CD14-positive monocyte (primary cell): ENCODE measurements around the gene ZAP70. TPM values are rescaled to one million over a fixed set of nuclear protein-coding genes. Genes with fewer than 3 reads are reported as not detected.
A peak's percentile ranks its signal among the peaks of the same experiment; 100 is the strongest.

Experiments
- DNase-seq, 3 donors: peaks; one replicate each; pipeline ENCODE4 v3.0.0-alpha.2; 2011 to 2022
- H2AFZ ChIP-seq: 2 replicates; pipeline ENCODE4 v1.6.0; 2012; ENCODE audit warnings: mild to moderate bottlenecking, low read depth, low read length, inconsistent platforms; ENCODE audit not compliant: insufficient read depth, poor library complexity, severe bottlenecking
- H3K27ac ChIP-seq, 2 donors: 1 replicate in 1 of 2; 2 replicates in 1 of 2; pipeline ENCODE4 v1.5.1; 2012 to 2013; ENCODE audit warnings: low read length in 2 of 2, control low read depth in 1 of 2, inconsistent platforms in 1 of 2, low read depth in 1 of 2, mild to moderate bottlenecking in 1 of 2
- H3K27me3 ChIP-seq, 2 donors: one replicate each; pipeline versions ENCODE4 v1.6.0 to v1.6.1; 2011 to 2013; ENCODE audit warnings: low read length in 2 of 2; ENCODE audit not compliant: control insufficient read depth in 2 of 2, insufficient read depth in 2 of 2
- H3K36me3 ChIP-seq, 2 donors: replicated peaks in 1 of 2; 1 replicate in 1 of 2; 2 replicates in 1 of 2; pipeline versions ENCODE4 v1.5.1 to v1.6.1; 2012 to 2013; ENCODE audit warnings: low read length in 2 of 2, control low read depth in 1 of 2, inconsistent platforms in 1 of 2, mild to moderate bottlenecking in 1 of 2; ENCODE audit not compliant: insufficient read depth in 2 of 2, control insufficient read depth in 1 of 2
- H3K4me1 ChIP-seq, 2 donors: 1 replicate in 1 of 2; 2 replicates in 1 of 2; pipeline versions ENCODE4 v1.5.1 to v1.6.1; 2012 to 2013; ENCODE audit warnings: low read length in 2 of 2, control low read depth in 1 of 2, inconsistent platforms in 1 of 2, mild to moderate bottlenecking in 1 of 2, moderate library complexity in 1 of 2; ENCODE audit not compliant: insufficient read depth in 2 of 2, control insufficient read depth in 1 of 2
- H3K4me2 ChIP-seq: replicated peaks from 2 replicates; pipeline ENCODE3; 2012; ENCODE audit warnings: low read length, moderate library complexity, mild to moderate bottlenecking; ENCODE audit not compliant: poor library complexity, severe bottlenecking; ENCODE audit errors: extremely low read depth
- H3K4me3 ChIP-seq, 3 experiments: fragments of 200-600 bp in 1 of 3; sonication (generic) in 1 of 3; replicated peaks in 1 of 3; 1 replicate in 2 of 3; 2 replicates in 1 of 3; pipeline ENCODE4 v1.5.1; 2011 to 2013; ENCODE audit warnings: low read length in 3 of 3, mild to moderate bottlenecking in 3 of 3, control low read depth in 2 of 3, low read depth in 2 of 3, inconsistent platforms in 1 of 3, moderate library complexity in 1 of 3
- H3K79me2 ChIP-seq: 2 replicates; pipeline ENCODE4 v1.6.0; 2012; ENCODE audit warnings: mild to moderate bottlenecking, control low read depth, inconsistent platforms, low read length, moderate library complexity; ENCODE audit not compliant: insufficient read depth
- H3K9ac ChIP-seq: 2 replicates; pipeline ENCODE4 v1.6.0; 2017; ENCODE audit warnings: low read length, mild to moderate bottlenecking; ENCODE audit not compliant: insufficient read depth, poor library complexity, severe bottlenecking
- H3K9me3 ChIP-seq, 2 donors: replicated peaks in 1 of 2; 1 replicate in 1 of 2; 2 replicates in 1 of 2; pipeline versions ENCODE4 v1.5.1 to v1.6.1; 2012 to 2013; ENCODE audit warnings: low read length in 2 of 2, control low read depth in 1 of 2; ENCODE audit not compliant: control insufficient read depth in 1 of 2, insufficient read depth in 1 of 2
- H4K20me1 ChIP-seq: 2 replicates; pipeline ENCODE4 v1.6.0; 2012; ENCODE audit warnings: mild to moderate bottlenecking, low read length, control low read depth, moderate library complexity; ENCODE audit not compliant: insufficient read depth
- H3K27ac Mint-ChIP-seq, 7 donors: one replicate each; pipeline ENCODE4 v1.8.0; 2020; ENCODE audit warnings: mild to moderate bottlenecking in 7 of 7, mixed read lengths in 7 of 7, moderate library complexity in 6 of 7, inconsistent platforms in 2 of 7
- H3K27me3 Mint-ChIP-seq, 3 donors: one replicate each; pipeline ENCODE4 v1.8.0; 2021 to 2022; ENCODE audit warnings: low read depth in 3 of 3, mild to moderate bottlenecking in 3 of 3, mixed read lengths in 3 of 3, moderate library complexity in 3 of 3, inconsistent platforms in 1 of 3
- H3K36me3 Mint-ChIP-seq, 2 donors: one replicate each; pipeline ENCODE4 v1.8.0; 2020; ENCODE audit warnings: mixed read lengths in 2 of 2, inconsistent platforms in 1 of 2, mild to moderate bottlenecking in 1 of 2
- H3K4me1 Mint-ChIP-seq: one replicate; pipeline ENCODE4 v1.8.0; 2020; ENCODE audit warnings: mild to moderate bottlenecking, mixed read lengths
- H3K4me3 Mint-ChIP-seq, 2 donors: one replicate each; pipeline ENCODE4 v1.8.0; 2020; ENCODE audit warnings: mild to moderate bottlenecking in 2 of 2, mixed read lengths in 2 of 2, moderate library complexity in 1 of 2
- H3K9me3 Mint-ChIP-seq, 7 donors: one replicate each; pipeline ENCODE4 v1.8.0; 2020 to 2022; ENCODE audit warnings: mixed read lengths in 7 of 7, mild to moderate bottlenecking in 6 of 7, moderate library complexity in 6 of 7, inconsistent platforms in 2 of 7
- CTCF ChIP-seq: fragments of 200-600 bp; IDR thresholded peaks from one replicate; pipeline ENCODE4 v1.8.0; 2022; ENCODE audit warnings: antibody characterized with exemption, mild to moderate bottlenecking
- WGBS: methylation state at CpG from one replicate; pipeline ENCODE4 v1.1.5; 2013; ENCODE audit warnings: missing lambda C conversion rate; ENCODE audit not compliant: insufficient coverage; 5-methylcytosine and 5-hydroxymethylcytosine counted together
- intact Hi-C, 2 donors: fragments of 100-400 bp; cut with micrococcal nuclease; formaldehyde crosslinking; loops; one replicate each; pipeline versions ENCODE4 v1.15.0 to v1.15.1; 2023
- polyA plus RNA-seq, 3 donors: library from polyadenylated mRNA; depleted of rRNA in 1 of 3; unstranded in 2 of 3; stranded (reverse) in 1 of 3; fragments of 300-500 nt in 2 of 3; fragments of >200 nt in 1 of 3; fragmentation: Illumina TruSeq in 2 of 3; gene quantifications; 1 replicate in 2 of 3; 2 replicates in 1 of 3; pipeline ENCODE4 v1.2.3, GENCODE V29; 2012 to 2021

The ZAP70 gene
- polyA plus RNA-seq, 3 donors: 0.30 to 0.69 (median 0.38) TPM

DNA sequence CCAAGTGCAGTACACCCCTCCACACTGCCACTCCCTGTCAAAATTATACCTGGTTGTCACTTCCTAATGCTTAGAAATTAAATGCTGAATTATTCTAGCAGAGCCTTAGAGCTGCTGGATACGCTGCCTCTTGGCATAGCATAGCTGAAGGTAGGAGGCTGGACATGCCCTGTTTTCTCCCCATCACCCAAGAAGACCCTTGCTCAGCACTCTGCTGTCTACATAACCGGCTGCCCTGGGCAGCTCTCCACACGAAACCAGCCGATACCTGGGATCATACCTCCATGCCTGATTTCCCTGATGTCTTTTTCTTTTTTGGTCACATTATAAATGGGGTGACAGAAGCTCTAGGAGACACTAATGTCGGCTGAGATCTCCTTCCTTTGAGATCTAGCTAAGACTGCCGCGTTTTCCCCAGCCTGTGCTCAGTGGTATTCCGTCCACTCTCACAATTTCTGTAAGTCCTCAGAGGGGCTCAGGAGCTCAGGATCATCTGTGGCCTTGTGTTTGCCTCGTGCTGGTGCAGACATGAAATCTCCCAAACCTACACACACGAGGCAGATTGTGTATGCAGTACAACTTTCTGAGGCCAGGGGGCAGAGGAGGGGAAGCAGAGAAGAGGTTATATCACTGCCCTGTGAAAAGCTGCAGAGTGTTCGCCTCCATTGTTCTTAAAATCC, 13.5 kb upstream of the ZAP70 start:
- H3K27me3 ChIP-seq: no peaks in the 10 kb centered on the region
- no peak overlapping the region for H3K4me3 Mint-ChIP-seq
- H4K20me1 ChIP-seq: no peaks in the 10 kb centered on the region
- no peaks in the 10 kb centered on the region for H3K4me1 ChIP-seq
- no peak overlapping the region for H3K4me2 ChIP-seq
- H3K4me1 Mint-ChIP-seq: peaks cover 12% of the 10 kb centered on the region
- H3K9ac ChIP-seq: no peak overlapping the region
- H3K27ac ChIP-seq: no peak overlapping the region
- no peaks in the 10 kb centered on the region for H3K9me3 ChIP-seq
- no peaks in the 10 kb centered on the region for H3K36me3 ChIP-seq
- TF ChIP-seq CTCF: peak; percentile 78
- H3K79me2 ChIP-seq: no peaks in the 10 kb centered on the region
- H2AFZ ChIP-seq: peak overlapping the region; percentile 38
- intact Hi-C loops: loop anchor here in 1 of 2 donors (10.0 kb wide), 1 partner anchor 685 kb away; no protein-coding TSS in a partner anchor
- H3K27me3 Mint-ChIP-seq: peaks cover 2 to 6% (median 3%) of the 10 kb centered on the region in 3 donors
- no peak overlapping the region for H3K4me3 ChIP-seq
- WGBS: 69% methylated on average over 7 of the region's 11 CpGs
- no peak overlapping the region for H3K27ac Mint-ChIP-seq
- peaks cover 0 to 2% (median 0%) of the 10 kb centered on the region in 7 donors for H3K9me3 Mint-ChIP-seq
- DNase-seq: peak; percentile 14 to 47 (median 18)
- H3K36me3 Mint-ChIP-seq: no peaks in the 10 kb centered on the region

DNA sequence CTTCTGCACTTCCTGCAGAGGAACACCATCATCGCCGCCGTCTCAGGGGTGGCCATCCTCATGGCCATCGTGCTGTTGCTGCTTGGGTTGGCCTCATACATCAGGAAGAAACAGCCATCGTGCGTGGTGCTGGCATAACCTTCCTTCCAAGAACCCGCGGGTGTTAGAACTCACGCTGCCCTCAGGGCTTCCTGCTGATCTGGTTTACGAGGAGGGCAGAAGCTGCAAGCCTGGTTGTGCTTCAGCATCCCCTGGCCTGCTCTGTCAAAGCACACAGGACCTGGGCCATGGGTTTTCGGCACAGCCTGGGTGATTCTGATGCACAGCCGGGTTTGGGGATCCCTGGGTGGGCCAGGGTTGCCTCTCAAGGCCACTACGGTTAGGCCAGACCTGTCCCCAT, 12.2 kb upstream of the ZAP70 start:
- no peaks in the 10 kb centered on the region for H4K20me1 ChIP-seq
- no peaks in the 10 kb centered on the region for H3K27me3 ChIP-seq
- intact Hi-C loops: loop anchor here in 1 of 2 donors (10.0 kb wide), 1 partner anchor 684 kb away; no protein-coding TSS in a partner anchor
- Mint-ChIP-seq H3K27ac (no peak overlapping the region), H3K36me3 (no peaks in the 10 kb centered on the region), H3K27me3 (peaks cover 3 to 7% (median 5%) of the 10 kb centered on the region in 3 donors), H3K4me1 (peaks cover 12% of the 10 kb centered on the region), H3K9me3 (peaks cover 0 to 2% (median 0%) of the 10 kb centered on the region in 7 donors), H3K4me3 (no peak overlapping the region)
- H3K4me1 ChIP-seq: no peaks in the 10 kb centered on the region
- no peak for TF ChIP-seq CTCF
- H3K27ac ChIP-seq: no peak overlapping the region
- WGBS: 86% methylated on average over 13 of the region's 13 CpGs
- H3K79me2 ChIP-seq: no peaks in the 10 kb centered on the region
- no peaks in the 10 kb centered on the region for H3K9me3 ChIP-seq
- no peak overlapping the region for H2AFZ ChIP-seq
- H3K4me3 ChIP-seq: no peak overlapping the region
- H3K36me3 ChIP-seq: no peaks in the 10 kb centered on the region
- H3K4me2 ChIP-seq: no peak overlapping the region
- DNase-seq: no peak
- no peak overlapping the region for H3K9ac ChIP-seq
